Measurements from ENCODE around the gene RAB36.

GRCh38 chr22:23206915-23207314 is 61.6 kb downstream of the RAB36 start:
- TF ChIP-seq NFRKB (IDR thresholded peaks at IDR 0.05): no peak
- TF ChIP-seq FOXK2 (IDR thresholded peaks at IDR 0.05): no peak
- TF ChIP-seq FOXM1 (IDR thresholded peaks at IDR 0.05; ENCODE audit: borderline replicate concordance): no peak
- TF ChIP-seq L3MBTL2 (conservative IDR thresholded peaks at IDR 0.05): no peak
- TF ChIP-seq LEF1 (IDR thresholded peaks at IDR 0.05; ENCODE audit: borderline replicate concordance): no peak
- no peak for TF ChIP-seq SUZ12 (IDR thresholded peaks at IDR 0.05)
- TF ChIP-seq BHLHE40 (IDR thresholded peaks at IDR 0.05; ENCODE audit: borderline replicate concordance): no peak
- no peak for TF ChIP-seq ARNT (IDR thresholded peaks at IDR 0.05)
- TF ChIP-seq SP1 (IDR thresholded peaks at IDR 0.05): no peak
- TF ChIP-seq ELF4 (IDR thresholded peaks at IDR 0.05): no peak
